K562 (cell line): ENCODE measurements around the gene TBC1D5. TPM values are rescaled to one million over a fixed set of nuclear protein-coding genes. Genes with fewer than 3 reads are reported as not detected.

ENCODE experiments used
- ASH1L ChIP-seq: fragments of 450-650 bp; IDR thresholded peaks from 2 replicates; pipeline ENCODE4 v1.6.1; 2018; ENCODE audit warnings: borderline replicate concordance, mild to moderate bottlenecking, low read depth; ENCODE audit not compliant: partially characterized antibody
- CC2D1A ChIP-seq: fragments of 450-650 bp; IDR thresholded peaks from 2 replicates; pipeline ENCODE4 v1.6.1; 2017; ENCODE audit warnings: mild to moderate bottlenecking
- HDAC1 ChIP-seq, 2 experiments: fragments of 450-650 bp; IDR thresholded peaks; 2 replicates each; pipeline ENCODE4 v1.6.1; 2016 to 2017; ENCODE audit warnings: inconsistent platforms in 1 of 2, mild to moderate bottlenecking in 1 of 2, moderate library complexity in 1 of 2
- MIER1 ChIP-seq: fragments of 450-650 bp; IDR thresholded peaks from 2 replicates; pipeline ENCODE4 v1.6.1; 2016; ENCODE audit warnings: antibody characterized with exemption, mild to moderate bottlenecking, low read depth
- MYBL2 ChIP-seq, 2 experiments: fragments of 450-650 bp in 1 of 2; sonication (generic) in 1 of 2; formaldehyde crosslinking in 1 of 2; IDR thresholded peaks; 2 replicates each; pipeline versions ENCODE4 v1.6.1 to v1.8.1; 2017 to 2022; ENCODE audit warnings: borderline replicate concordance in 1 of 2, inconsistent platforms in 1 of 2, low read depth in 1 of 2, mild to moderate bottlenecking in 1 of 2, missing genetic modification reagents in 1 of 2, moderate library complexity in 1 of 2
- NBN ChIP-seq: fragments of 450-650 bp; IDR thresholded peaks from 2 replicates; pipeline ENCODE4 v1.6.1; 2016; ENCODE audit warnings: low read depth, mild to moderate bottlenecking
- SLC30A9 ChIP-seq: fragments of 250-450 bp; sonication (Bioruptor Pico); IDR thresholded peaks from 2 replicates; pipeline ENCODE4 v1.8.0; 2022; ENCODE audit warnings: mild to moderate bottlenecking, moderate library complexity
- SMARCA4 ChIP-seq: fragments of 450-650 bp; IDR thresholded peaks from 2 replicates; pipeline ENCODE4 v1.6.1; 2016
- TSC22D4 ChIP-seq: fragments of 450-650 bp; IDR thresholded peaks from 2 replicates; pipeline ENCODE4 v1.6.1; 2016; ENCODE audit warnings: missing genetic modification characterization, missing biosample characterization, control low read depth
- YBX1 ChIP-seq: fragments of 450-650 bp; IDR thresholded peaks from 2 replicates; pipeline ENCODE4 v1.7.1; 2016; ENCODE audit warnings: mild to moderate bottlenecking
- ZBED1 ChIP-seq: IDR thresholded peaks from 2 replicates; pipeline ENCODE4 v1.6.1; 2014
- ZBTB1 ChIP-seq: sonication (generic); formaldehyde crosslinking; IDR thresholded peaks from 2 replicates; pipeline ENCODE4 v1.8.1; 2023; ENCODE audit warnings: missing genetic modification reagents, low read depth, mild to moderate bottlenecking, borderline replicate concordance
- ZFP30 ChIP-seq: fragments of 250-450 bp; sonication (Bioruptor Pico); IDR thresholded peaks from 2 replicates; pipeline ENCODE4 v1.8.0; 2022; ENCODE audit warnings: moderate library complexity, mild to moderate bottlenecking, inconsistent platforms, borderline replicate concordance
- ZNF75A ChIP-seq: fragments of 450-650 bp; formaldehyde crosslinking; IDR thresholded peaks from 2 replicates; pipeline ENCODE4 v1.4.0; 2020; ENCODE audit warnings: mild to moderate bottlenecking
- polyA plus RNA-seq, 8 experiments: library from polyadenylated mRNA; depleted of rRNA in 4 of 8; stranded (reverse) in 5 of 8; unstranded in 3 of 8; fragments of >200 nt; fragmentation: Nextera tagmentation in 2 of 8; fragmentation: Illumina TruSeq in 1 of 8; extraction: Ambion mirVana in 2 of 8; extraction: Trizol in 1 of 8; gene quantifications; 2 replicates each; pipeline versions ENCODE4 v1.2.1 to v1.2.3, GENCODE V29; 2011 to 2014; ENCODE audit warnings: inconsistent platforms in 1 of 8, missing spikeins in 1 of 8
- total RNA-seq, 7 experiments: library from RNA; depleted of rRNA in 6 of 7; stranded (reverse); fragments of >200 nt in 6 of 7; fragmentation: Illumina TruSeq in 2 of 7; extraction: Trizol in 2 of 7; gene quantifications; 2 replicates each; pipeline versions ENCODE4 v1.2.1 to v1.2.3, GENCODE V29; 2011 to 2021; ENCODE audit warnings: low replicate concordance in 1 of 7
- TF ChIP-seq, protein P1 (sequence below): fragments of 450-650 bp; IDR thresholded peaks from 2 replicates; pipeline ENCODE4 v1.6.1; 2016; ENCODE audit warnings: antibody characterized with exemption
- TF ChIP-seq, protein P2 (sequence below): sonication (generic); formaldehyde crosslinking; IDR thresholded peaks from 2 replicates; pipeline ENCODE4 v1.8.0; 2023; ENCODE audit warnings: mild to moderate bottlenecking, missing genetic modification reagents
- TF ChIP-seq, protein P3 (sequence below): fragments of 450-650 bp; IDR thresholded peaks from 2 replicates; pipeline ENCODE4 v1.6.1; 2017; ENCODE audit warnings: mild to moderate bottlenecking, moderate library complexity

TBC1D5 gene
- total and polyA plus RNA-seq, 9 of the 15 experiments (the other 6 are each of a cell fraction or from before 2014, with no cell fraction given), result 2.9 to 38.1 (median 25.6) TPM

DNA sequence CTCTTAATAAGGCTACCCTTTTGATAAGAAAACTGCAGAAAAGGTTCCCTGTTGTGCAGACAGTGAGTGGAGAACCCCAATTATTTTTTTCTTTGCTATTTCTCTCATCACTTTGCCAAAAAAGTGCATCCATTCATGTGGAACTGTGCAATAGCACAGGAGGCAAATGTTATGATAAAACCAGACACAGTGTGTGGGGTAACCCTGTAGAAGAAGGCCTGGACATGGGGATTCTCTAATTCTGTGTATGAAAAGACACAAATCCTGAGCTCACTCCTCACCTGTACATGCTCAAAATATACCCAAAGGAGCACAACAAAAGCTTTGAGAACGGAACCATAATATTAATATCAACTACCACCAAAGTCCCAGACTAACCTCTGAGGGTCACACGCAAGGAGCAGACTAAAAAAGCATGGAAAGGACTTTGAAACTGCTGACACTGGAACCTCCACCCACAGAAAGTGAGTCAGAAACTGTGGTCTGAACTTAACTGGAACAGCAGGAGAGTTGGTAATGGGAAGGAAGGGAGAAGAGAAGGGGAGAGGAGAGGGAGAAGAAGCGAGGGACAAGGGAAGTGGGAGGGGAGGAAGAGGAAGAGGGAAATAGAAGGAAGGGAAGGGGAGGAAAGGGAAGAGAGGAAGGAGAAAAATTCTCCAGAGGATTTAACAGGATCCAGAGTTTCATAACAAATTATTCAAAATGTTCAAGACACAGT lies 299.9 kb downstream of the TBC1D5 start (continued):
- TF ChIP-seq, protein P1, sequence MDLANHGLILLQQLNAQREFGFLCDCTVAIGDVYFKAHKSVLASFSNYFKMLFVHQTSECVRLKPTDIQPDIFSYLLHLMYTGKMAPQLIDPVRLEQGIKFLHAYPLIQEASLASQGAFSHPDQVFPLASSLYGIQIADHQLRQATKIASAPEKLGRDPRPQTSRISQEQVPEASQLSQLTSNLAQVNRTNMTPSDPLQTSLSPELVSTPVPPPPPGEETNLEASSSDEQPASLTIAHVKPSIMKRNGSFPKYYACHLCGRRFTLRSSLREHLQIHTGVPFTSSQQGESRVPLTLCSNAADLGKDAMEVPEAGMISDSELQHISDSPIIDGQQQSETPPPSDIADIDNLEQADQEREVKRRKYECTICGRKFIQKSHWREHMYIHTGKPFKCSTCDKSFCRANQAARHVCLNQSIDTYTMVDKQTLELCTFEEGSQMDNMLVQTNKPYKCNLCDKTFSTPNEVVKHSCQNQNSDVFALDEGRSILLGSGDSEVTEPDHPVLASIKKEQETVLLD, result peak; percentile 74; the same call in 1 of the 2 replicates
- TF ChIP-seq CC2D1A, result peak; percentile 74
- TF ChIP-seq TSC22D4 (tag), result no peak
- peak; percentile 74; the same call in 1 of the 2 replicates for TF ChIP-seq NBN
- 0 out of 2 replicates have a peak, but pooled peaks have one; percentile 59 for TF ChIP-seq YBX1
- TF ChIP-seq ASH1L, result peak; percentile 15
- TF ChIP-seq, protein P2, sequence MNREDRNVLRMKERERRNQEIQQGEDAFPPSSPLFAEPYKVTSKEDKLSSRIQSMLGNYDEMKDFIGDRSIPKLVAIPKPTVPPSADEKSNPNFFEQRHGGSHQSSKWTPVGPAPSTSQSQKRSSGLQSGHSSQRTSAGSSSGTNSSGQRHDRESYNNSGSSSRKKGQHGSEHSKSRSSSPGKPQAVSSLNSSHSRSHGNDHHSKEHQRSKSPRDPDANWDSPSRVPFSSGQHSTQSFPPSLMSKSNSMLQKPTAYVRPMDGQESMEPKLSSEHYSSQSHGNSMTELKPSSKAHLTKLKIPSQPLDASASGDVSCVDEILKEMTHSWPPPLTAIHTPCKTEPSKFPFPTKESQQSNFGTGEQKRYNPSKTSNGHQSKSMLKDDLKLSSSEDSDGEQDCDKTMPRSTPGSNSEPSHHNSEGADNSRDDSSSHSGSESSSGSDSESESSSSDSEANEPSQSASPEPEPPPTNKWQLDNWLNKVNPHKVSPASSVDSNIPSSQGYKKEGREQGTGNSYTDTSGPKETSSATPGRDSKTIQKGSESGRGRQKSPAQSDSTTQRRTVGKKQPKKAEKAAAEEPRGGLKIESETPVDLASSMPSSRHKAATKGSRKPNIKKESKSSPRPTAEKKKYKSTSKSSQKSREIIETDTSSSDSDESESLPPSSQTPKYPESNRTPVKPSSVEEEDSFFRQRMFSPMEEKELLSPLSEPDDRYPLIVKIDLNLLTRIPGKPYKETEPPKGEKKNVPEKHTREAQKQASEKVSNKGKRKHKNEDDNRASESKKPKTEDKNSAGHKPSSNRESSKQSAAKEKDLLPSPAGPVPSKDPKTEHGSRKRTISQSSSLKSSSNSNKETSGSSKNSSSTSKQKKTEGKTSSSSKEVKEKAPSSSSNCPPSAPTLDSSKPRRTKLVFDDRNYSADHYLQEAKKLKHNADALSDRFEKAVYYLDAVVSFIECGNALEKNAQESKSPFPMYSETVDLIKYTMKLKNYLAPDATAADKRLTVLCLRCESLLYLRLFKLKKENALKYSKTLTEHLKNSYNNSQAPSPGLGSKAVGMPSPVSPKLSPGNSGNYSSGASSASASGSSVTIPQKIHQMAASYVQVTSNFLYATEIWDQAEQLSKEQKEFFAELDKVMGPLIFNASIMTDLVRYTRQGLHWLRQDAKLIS (CRISPR knock-in tag), result 0 out of 2 replicates have a peak, but pooled peaks have one; percentile 61
- no peak for TF ChIP-seq ZFP30 (CRISPR knock-in tag)
- peak; percentile 43; the same call in 1 of the 2 replicates for TF ChIP-seq SMARCA4
- TF ChIP-seq ZBTB1 (CRISPR knock-in tag), result 0 out of 2 replicates have a peak, but pooled peaks have one; percentile 40
- TF ChIP-seq MIER1, result 0 out of 2 replicates have a peak, but pooled peaks have one; percentile 27
- TF ChIP-seq ZNF75A (CRISPR knock-in tag), result no peak
- TF ChIP-seq MYBL2 (IDR thresholded peaks at IDR 0.05; ENCODE audit: low read depth), result peak; percentile 73
- no peak for TF ChIP-seq MYBL2 (CRISPR knock-in tag; IDR thresholded peaks at IDR 0.05; ENCODE audit: borderline replicate concordance)
- peak in 1 of 2 experiments; percentile 80; a peak in 2 of 4 replicates for TF ChIP-seq HDAC1 (IDR thresholded peaks at IDR 0.05)
- no peak for TF ChIP-seq SLC30A9 (CRISPR knock-in tag)
- no peak for TF ChIP-seq ZBED1
- TF ChIP-seq, protein P3, sequence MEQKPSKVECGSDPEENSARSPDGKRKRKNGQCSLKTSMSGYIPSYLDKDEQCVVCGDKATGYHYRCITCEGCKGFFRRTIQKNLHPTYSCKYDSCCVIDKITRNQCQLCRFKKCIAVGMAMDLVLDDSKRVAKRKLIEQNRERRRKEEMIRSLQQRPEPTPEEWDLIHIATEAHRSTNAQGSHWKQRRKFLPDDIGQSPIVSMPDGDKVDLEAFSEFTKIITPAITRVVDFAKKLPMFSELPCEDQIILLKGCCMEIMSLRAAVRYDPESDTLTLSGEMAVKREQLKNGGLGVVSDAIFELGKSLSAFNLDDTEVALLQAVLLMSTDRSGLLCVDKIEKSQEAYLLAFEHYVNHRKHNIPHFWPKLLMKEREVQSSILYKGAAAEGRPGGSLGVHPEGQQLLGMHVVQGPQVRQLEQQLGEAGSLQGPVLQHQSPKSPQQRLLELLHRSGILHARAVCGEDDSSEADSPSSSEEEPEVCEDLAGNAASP, result no peak
